A549 (cell line): ENCODE data around the gene TSR3. TPM values are rescaled to one million over a fixed set of nuclear protein-coding genes. Genes with fewer than 3 reads are reported as not detected.
A peak's percentile ranks its signal among the peaks of the same experiment; 100 is the strongest.

Experiments used
- ATAC-seq, 2 experiments: fragments of 200-7000 bp in 1 of 2; fragments of >200 bp in 1 of 2; cut with Nextera tagmentation in 1 of 2; cut with Tn5 transposase in 1 of 2; 3 replicates each; pipeline versions ENCODE4 v1.8.0 to v1.9.1; 2018 to 2020; ENCODE audit warnings: mild to moderate bottlenecking in 1 of 2, moderate library complexity in 1 of 2
- CTCF ChIA-PET: fragments of 300-600 bp; sonication (Branson Sonifier 250); formaldehyde crosslinking; extraction: SDS; loops from one replicate; lab custom pipeline; 2021; ENCODE audit warnings: antibody characterized with exemption, inconsistent platforms; lab: Yijun Ruan, JAX
- POLR2A ChIA-PET: fragments of 350-600 bp; formaldehyde crosslinking; extraction: SDS; loops from one replicate; lab custom pipeline; 2021; ENCODE audit warnings: antibody characterized with exemption, inconsistent platforms; lab: Yijun Ruan, JAX
- DNase-seq, 2 experiments: peaks; one replicate each; pipeline versions ENCODE4 v3.0.0 to v3.0.0-alpha.2; 2011 to 2016; ENCODE audit warnings: low read depth in 1 of 2, low spot score in 1 of 2
- FAIRE-seq: peaks from 2 replicates; lab custom pipeline; 2011; peaks lifted over from hg19 to GRCh38; lab: Jason Lieb, UNC
- H3K27ac ChIP-seq, 2 experiments: fragments of >200 bp; sonication (Bioruptor Twin); formaldehyde crosslinking; 3 replicates each; pipeline ENCODE4 v1.5.1; 2016 to 2017
- H3K4me1 ChIP-seq: fragments of >200 bp; sonication (Bioruptor Twin); formaldehyde crosslinking; 3 replicates; pipeline ENCODE4 v1.6.1; 2016
- H3K4me2 ChIP-seq: fragments of >200 bp; sonication (Bioruptor Twin); formaldehyde crosslinking; 3 replicates; pipeline ENCODE4 v1.6.1; 2016
- H3K4me3 ChIP-seq: fragments of >200 bp; sonication (Bioruptor Twin); formaldehyde crosslinking; 3 replicates; pipeline ENCODE4 v1.5.1; 2016
- H3K9me3 ChIP-seq: fragments of >200 bp; sonication (Bioruptor Twin); formaldehyde crosslinking; 3 replicates; pipeline ENCODE4 v1.6.1; 2016
- ELK1 ChIP-seq: fragments of 150-350 bp; IDR thresholded peaks from 2 replicates; pipeline ENCODE4 v1.6.1; 2014; ENCODE audit warnings: low read depth, mild to moderate bottlenecking, low read length
- FOSL2 ChIP-seq, 2 experiments: fragments of 450-650 bp in 1 of 2; fragments of >200 bp in 1 of 2; sonication (Bioruptor Twin) in 1 of 2; formaldehyde crosslinking; IDR thresholded peaks; 2 replicates each; pipeline versions ENCODE4 v1.5.0 to v1.6.1; 2016 to 2020; ENCODE audit warnings: mild to moderate bottlenecking in 1 of 2, moderate library complexity in 1 of 2
- GATA3 ChIP-seq: IDR thresholded peaks from 2 replicates; pipeline ENCODE4 v1.6.1; 2012; ENCODE audit warnings: borderline replicate concordance
- HEYL ChIP-seq: fragments of 250-450 bp; sonication (Bioruptor Pico); IDR thresholded peaks from 2 replicates; pipeline ENCODE4 v1.8.0; 2021; ENCODE audit warnings: mild to moderate bottlenecking, moderate library complexity
- MAFK ChIP-seq: fragments of 450-650 bp; IDR thresholded peaks from 2 replicates; pipeline ENCODE4 v1.6.1; 2014; ENCODE audit not compliant: partially characterized antibody
- NPAS2 ChIP-seq: fragments of 250-450 bp; sonication (Bioruptor Pico); IDR thresholded peaks from 2 replicates; pipeline ENCODE4 v1.8.0; 2022; ENCODE audit warnings: mild to moderate bottlenecking, moderate library complexity, borderline replicate concordance
- NR3C1 ChIP-seq: fragments of >200 bp; sonication (Bioruptor Twin); formaldehyde crosslinking; IDR thresholded peaks from 3 replicates; pipeline ENCODE4 v1.6.1; 2017
- RARB ChIP-seq: fragments of 250-450 bp; sonication (Bioruptor Pico); IDR thresholded peaks from 2 replicates; pipeline ENCODE4 v1.8.0; 2021; ENCODE audit warnings: mild to moderate bottlenecking, moderate library complexity
- RNF2 ChIP-seq: fragments of 200-600 bp; sonication (generic); IDR thresholded peaks from 2 replicates; pipeline ENCODE4 v1.6.1; 2016; ENCODE audit warnings: low read depth, mild to moderate bottlenecking, antibody characterized with exemption, moderate library complexity, borderline replicate concordance
- SMC3 ChIP-seq: fragments of >200 bp; sonication (Bioruptor Twin); formaldehyde crosslinking; IDR thresholded peaks from 3 replicates; pipeline ENCODE4 v1.6.1; 2018; ENCODE audit warnings: inconsistent platforms
- TP53 ChIP-seq: fragments of 250-450 bp; sonication (Bioruptor Pico); IDR thresholded peaks from 2 replicates; pipeline ENCODE4 v1.5.0; 2021; ENCODE audit warnings: mild to moderate bottlenecking, moderate library complexity
- ZC3H11A ChIP-seq: fragments of 450-650 bp; IDR thresholded peaks from 2 replicates; pipeline ENCODE4 v1.6.1; 2014; ENCODE audit warnings: antibody characterized with exemption, mild to moderate bottlenecking
- ZSCAN20 ChIP-seq: fragments of 250-450 bp; sonication (Bioruptor Pico); IDR thresholded peaks from 2 replicates; pipeline ENCODE4 v1.8.0; 2022; ENCODE audit warnings: mild to moderate bottlenecking, moderate library complexity
- WGBS: methylation state at CpG from one replicate; pipeline ENCODE4 v1.1.6; 2017; ENCODE audit errors: missing lambda C conversion rate; 5-methylcytosine and 5-hydroxymethylcytosine counted together
- polyA plus RNA-seq, 4 experiments: library from polyadenylated mRNA; depleted of rRNA in 3 of 4; stranded (reverse); fragments of >200 nt; fragmentation: RNase III in 1 of 4; extraction: RNeasy Plus Mini Kit Qiagen cat#74134 plus additional on column Dnase treatment in 1 of 4; gene quantifications; 2 replicates in 3 of 4; 3 replicates in 1 of 4; pipeline ENCODE4 v1.2.3, GENCODE V29; 2011 to 2017
- TF ChIP-seq, protein P1 (sequence below): fragments of >200 bp; sonication (Bioruptor Twin); formaldehyde crosslinking; IDR thresholded peaks from 2 replicates; pipeline ENCODE4 v1.6.1; 2016
- TF ChIP-seq, protein P2 (sequence below): fragments of 250-450 bp; sonication (Bioruptor Pico); IDR thresholded peaks from 2 replicates; pipeline ENCODE4 v1.5.0; 2021; ENCODE audit warnings: mild to moderate bottlenecking, moderate library complexity, borderline replicate concordance
- TF ChIP-seq, protein P3 (sequence below): IDR thresholded peaks from 2 replicates; pipeline ENCODE4 v1.6.1; 2012; ENCODE audit warnings: low read depth, borderline replicate concordance
- TF ChIP-seq, protein P4 (sequence below): fragments of >200 bp; sonication (Bioruptor Twin); formaldehyde crosslinking; IDR thresholded peaks from 3 replicates; pipeline ENCODE4 v1.5.1; 2016
- TF ChIP-seq, protein P5 (sequence below): fragments of 200-600 bp; sonication (generic); IDR thresholded peaks from 2 replicates; pipeline ENCODE4 v1.6.1; 2016; ENCODE audit warnings: antibody characterized with exemption, mild to moderate bottlenecking, moderate library complexity

TSR3 gene
- polyA plus RNA-seq, 2 of the 4 experiments (the other 2 are of a cell fraction), result 32.6 to 52.3 TPM

GRCh38 chr16:1311738-1312466 is 39.8 kb downstream of the TSR3 start (continued):
- TF ChIP-seq, protein P1, sequence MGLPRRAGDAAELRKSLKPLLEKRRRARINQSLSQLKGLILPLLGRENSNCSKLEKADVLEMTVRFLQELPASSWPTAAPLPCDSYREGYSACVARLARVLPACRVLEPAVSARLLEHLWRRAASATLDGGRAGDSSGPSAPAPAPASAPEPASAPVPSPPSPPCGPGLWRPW, result no peak
- TF ChIP-seq, protein P2, sequence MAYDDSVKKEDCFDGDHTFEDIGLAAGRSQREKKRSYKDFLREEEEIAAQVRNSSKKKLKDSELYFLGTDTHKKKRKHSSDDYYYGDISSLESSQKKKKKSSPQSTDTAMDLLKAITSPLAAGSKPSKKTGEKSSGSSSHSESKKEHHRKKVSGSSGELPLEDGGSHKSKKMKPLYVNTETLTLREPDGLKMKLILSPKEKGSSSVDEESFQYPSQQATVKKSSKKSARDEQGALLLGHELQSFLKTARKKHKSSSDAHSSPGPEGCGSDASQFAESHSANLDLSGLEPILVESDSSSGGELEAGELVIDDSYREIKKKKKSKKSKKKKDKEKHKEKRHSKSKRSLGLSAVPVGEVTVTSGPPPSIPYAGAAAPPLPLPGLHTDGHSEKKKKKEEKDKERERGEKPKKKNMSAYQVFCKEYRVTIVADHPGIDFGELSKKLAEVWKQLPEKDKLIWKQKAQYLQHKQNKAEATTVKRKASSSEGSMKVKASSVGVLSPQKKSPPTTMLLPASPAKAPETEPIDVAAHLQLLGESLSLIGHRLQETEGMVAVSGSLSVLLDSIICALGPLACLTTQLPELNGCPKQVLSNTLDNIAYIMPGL (CRISPR knock-in tag), result no peak
- TF ChIP-seq ELK1, result no peak

DNA sequence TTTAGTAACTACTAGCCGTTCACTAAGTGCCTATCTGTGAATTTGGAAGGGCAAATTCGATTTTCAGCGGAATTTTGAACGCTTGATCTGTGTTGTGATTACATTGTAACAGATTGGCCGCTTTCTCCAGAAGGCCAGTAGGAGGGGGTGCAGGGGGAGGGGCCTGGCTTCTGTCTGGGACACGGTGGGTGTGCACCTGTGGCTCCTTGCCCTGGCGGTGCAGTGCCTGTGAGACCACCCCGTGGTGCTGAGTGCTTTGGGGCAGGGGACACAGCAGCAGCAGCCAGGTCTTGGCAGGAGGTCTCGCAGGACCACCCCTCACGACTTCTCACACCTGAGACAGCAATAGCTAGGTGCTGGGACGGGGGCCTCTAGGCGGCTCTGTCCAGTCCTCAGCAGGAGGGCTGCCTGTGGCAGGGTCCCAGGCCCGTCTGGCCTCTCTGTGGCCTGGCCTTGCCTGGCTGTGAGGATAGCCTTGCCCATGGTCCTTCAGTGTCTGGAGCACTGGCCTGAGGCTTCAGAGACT is 40.4 kb downstream of the TSR3 start:
- 43% methylated on average over 10 of the region's 13 CpGs for WGBS
- POLR2A ChIA-PET, result no interaction called here
- Histone ChIP-seq H3K4me1 (peaks cover 19% of the 10 kb centered on the region), H3K9me3 (no peaks in the 10 kb centered on the region), H3K4me3 (peak overlapping the region; percentile 80), H3K27ac (peak overlapping the region; percentile 97 to 98; a peak in 3 of 6 replicates), H3K4me2 (peak overlapping the region; percentile 100)
- CTCF ChIA-PET, result interaction anchor here (1.0 to 4.8 kb wide), 6 partner anchors 10 to 52 kb away, joined by 3 to 22 read pairs (median 6); no protein-coding TSS in a partner anchor
- ATAC-seq (no peak), FAIRE-seq (no peak), DNase-seq (no peak)
- TF ChIP-seq MAFK (no peak), TP53 (CRISPR knock-in tag) (no peak), NR3C1 (no peak), SMC3 (no peak), RNF2 (no peak), FOSL2 (IDR thresholded peaks at IDR 0.05) (no peak), FOSL2 (CRISPR knock-in tag; IDR thresholded peaks at IDR 0.05) (no peak), GATA3 (no peak), HEYL (no peak)
- TF ChIP-seq, protein P3, sequence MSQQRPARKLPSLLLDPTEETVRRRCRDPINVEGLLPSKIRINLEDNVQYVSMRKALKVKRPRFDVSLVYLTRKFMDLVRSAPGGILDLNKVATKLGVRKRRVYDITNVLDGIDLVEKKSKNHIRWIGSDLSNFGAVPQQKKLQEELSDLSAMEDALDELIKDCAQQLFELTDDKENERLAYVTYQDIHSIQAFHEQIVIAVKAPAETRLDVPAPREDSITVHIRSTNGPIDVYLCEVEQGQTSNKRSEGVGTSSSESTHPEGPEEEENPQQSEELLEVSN, result no peak

GRCh38 chr16:1310832-1311200 is 40.9 kb downstream of the TSR3 start:
- no peak for DNase-seq
- Histone ChIP-seq H3K9me3 (no peaks in the 10 kb centered on the region), H3K27ac (peak overlapping the region; percentile 97 to 98), H3K4me1 (peaks cover 19% of the 10 kb centered on the region), H3K4me3 (peak overlapping the region; percentile 80), H3K4me2 (peak overlapping the region; percentile 100)
- 12% methylated on average over 14 of the region's 14 CpGs for WGBS
- TF ChIP-seq NPAS2 (no peak), ZSCAN20 (no peak), GATA3 (no peak), ZC3H11A (no peak), RARB (CRISPR knock-in tag) (no peak), TP53 (CRISPR knock-in tag) (no peak)
- TF ChIP-seq, protein P4, sequence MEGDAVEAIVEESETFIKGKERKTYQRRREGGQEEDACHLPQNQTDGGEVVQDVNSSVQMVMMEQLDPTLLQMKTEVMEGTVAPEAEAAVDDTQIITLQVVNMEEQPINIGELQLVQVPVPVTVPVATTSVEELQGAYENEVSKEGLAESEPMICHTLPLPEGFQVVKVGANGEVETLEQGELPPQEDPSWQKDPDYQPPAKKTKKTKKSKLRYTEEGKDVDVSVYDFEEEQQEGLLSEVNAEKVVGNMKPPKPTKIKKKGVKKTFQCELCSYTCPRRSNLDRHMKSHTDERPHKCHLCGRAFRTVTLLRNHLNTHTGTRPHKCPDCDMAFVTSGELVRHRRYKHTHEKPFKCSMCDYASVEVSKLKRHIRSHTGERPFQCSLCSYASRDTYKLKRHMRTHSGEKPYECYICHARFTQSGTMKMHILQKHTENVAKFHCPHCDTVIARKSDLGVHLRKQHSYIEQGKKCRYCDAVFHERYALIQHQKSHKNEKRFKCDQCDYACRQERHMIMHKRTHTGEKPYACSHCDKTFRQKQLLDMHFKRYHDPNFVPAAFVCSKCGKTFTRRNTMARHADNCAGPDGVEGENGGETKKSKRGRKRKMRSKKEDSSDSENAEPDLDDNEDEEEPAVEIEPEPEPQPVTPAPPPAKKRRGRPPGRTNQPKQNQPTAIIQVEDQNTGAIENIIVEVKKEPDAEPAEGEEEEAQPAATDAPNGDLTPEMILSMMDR, result no peak
- TF ChIP-seq, protein P5, sequence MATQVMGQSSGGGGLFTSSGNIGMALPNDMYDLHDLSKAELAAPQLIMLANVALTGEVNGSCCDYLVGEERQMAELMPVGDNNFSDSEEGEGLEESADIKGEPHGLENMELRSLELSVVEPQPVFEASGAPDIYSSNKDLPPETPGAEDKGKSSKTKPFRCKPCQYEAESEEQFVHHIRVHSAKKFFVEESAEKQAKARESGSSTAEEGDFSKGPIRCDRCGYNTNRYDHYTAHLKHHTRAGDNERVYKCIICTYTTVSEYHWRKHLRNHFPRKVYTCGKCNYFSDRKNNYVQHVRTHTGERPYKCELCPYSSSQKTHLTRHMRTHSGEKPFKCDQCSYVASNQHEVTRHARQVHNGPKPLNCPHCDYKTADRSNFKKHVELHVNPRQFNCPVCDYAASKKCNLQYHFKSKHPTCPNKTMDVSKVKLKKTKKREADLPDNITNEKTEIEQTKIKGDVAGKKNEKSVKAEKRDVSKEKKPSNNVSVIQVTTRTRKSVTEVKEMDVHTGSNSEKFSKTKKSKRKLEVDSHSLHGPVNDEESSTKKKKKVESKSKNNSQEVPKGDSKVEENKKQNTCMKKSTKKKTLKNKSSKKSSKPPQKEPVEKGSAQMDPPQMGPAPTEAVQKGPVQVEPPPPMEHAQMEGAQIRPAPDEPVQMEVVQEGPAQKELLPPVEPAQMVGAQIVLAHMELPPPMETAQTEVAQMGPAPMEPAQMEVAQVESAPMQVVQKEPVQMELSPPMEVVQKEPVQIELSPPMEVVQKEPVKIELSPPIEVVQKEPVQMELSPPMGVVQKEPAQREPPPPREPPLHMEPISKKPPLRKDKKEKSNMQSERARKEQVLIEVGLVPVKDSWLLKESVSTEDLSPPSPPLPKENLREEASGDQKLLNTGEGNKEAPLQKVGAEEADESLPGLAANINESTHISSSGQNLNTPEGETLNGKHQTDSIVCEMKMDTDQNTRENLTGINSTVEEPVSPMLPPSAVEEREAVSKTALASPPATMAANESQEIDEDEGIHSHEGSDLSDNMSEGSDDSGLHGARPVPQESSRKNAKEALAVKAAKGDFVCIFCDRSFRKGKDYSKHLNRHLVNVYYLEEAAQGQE, result no peak
- ChIA-PET CTCF (interaction anchor here (1.3 to 4.8 kb wide), 3 partner anchors 9 to 27 kb away, joined by 3 to 22 read pairs (median 3); no protein-coding TSS in a partner anchor), POLR2A (no interaction called here)
- no peak for FAIRE-seq
- ATAC-seq, result no peak
